ENCODE measurements around the gene RUBCNL. TPM values are rescaled to one million over a fixed set of nuclear protein-coding genes. Genes with fewer than 3 reads are reported as not detected.

Gene RUBCNL
- total RNA-seq, 6 donors from 2014 or later = 1.8 to 5.4 (median 5.0) TPM

DNA sequence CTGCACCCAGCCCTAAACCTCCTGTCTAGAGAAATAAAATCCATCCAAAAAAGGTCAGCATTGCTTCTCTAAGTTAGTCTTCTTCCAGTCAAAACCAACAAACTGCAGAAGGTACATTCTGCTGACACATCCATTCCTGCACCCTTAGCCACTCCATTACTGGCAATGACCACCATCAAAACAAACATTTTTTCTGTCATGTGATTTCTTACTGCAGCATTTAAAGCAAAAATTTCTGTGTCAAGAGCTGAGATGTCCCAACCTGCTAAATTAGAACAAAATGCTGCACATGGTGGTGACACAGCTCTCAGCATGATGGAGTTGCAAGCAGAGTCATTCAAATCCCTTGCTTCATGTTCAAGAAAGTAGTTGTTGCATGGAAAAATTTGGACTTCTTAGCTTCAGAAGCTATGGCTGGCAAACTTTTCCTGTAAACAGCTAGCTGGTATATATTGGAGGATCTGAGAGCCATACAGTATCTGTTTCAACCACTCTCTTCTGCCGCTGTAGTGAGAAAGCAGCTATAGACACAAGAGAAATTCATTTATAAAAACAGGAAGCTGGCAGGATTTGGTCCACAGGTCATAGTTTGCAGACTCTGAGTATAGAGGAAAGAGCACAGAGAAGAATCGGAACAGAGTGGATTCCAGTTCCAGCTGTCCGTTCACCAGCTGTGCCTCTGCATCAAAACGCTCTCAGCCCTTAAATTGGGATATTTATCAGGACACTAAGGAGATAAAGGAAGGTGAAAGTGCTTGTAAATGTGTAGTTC is 17.4 kb downstream of the RUBCNL start:
- WGBS, 2 donors = 24 to 39% methylated on average over 4 of the region's 4 CpGs
- Histone ChIP-seq H3K27ac (peak overlapping the region; percentile 51 to 75 (median 61)), H3K9me3 (no peaks in the 10 kb centered on the region), H3K36me3 (no peaks in the 10 kb centered on the region), H3K4me3 (no peak overlapping the region), H3K4me1 (peaks cover 0 to 4% (median 0%) of the 10 kb centered on the region in 4 donors), H3K27me3 (no peaks in the 10 kb centered on the region)
- no peak for DNase-seq
- peak; percentile 29 to 75 for TF ChIP-seq POLR2AphosphoS5 (IDR thresholded peaks at IDR 0.05)
- peak in 1 of 4 donors; percentile 15 for TF ChIP-seq POLR2A (IDR thresholded peaks at IDR 0.05)
- TF ChIP-seq, protein P1, sequence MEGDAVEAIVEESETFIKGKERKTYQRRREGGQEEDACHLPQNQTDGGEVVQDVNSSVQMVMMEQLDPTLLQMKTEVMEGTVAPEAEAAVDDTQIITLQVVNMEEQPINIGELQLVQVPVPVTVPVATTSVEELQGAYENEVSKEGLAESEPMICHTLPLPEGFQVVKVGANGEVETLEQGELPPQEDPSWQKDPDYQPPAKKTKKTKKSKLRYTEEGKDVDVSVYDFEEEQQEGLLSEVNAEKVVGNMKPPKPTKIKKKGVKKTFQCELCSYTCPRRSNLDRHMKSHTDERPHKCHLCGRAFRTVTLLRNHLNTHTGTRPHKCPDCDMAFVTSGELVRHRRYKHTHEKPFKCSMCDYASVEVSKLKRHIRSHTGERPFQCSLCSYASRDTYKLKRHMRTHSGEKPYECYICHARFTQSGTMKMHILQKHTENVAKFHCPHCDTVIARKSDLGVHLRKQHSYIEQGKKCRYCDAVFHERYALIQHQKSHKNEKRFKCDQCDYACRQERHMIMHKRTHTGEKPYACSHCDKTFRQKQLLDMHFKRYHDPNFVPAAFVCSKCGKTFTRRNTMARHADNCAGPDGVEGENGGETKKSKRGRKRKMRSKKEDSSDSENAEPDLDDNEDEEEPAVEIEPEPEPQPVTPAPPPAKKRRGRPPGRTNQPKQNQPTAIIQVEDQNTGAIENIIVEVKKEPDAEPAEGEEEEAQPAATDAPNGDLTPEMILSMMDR (IDR thresholded peaks at IDR 0.05) = no peak
- peak in 3 of 4 donors; percentile 5 to 44 (median 18) for TF ChIP-seq EP300 (IDR thresholded peaks at IDR 0.05)
- peak in 1 of 2 donors; percentile 69 for ATAC-seq (ENCODE audit: low FRiP score in 2 of 2)

DNA sequence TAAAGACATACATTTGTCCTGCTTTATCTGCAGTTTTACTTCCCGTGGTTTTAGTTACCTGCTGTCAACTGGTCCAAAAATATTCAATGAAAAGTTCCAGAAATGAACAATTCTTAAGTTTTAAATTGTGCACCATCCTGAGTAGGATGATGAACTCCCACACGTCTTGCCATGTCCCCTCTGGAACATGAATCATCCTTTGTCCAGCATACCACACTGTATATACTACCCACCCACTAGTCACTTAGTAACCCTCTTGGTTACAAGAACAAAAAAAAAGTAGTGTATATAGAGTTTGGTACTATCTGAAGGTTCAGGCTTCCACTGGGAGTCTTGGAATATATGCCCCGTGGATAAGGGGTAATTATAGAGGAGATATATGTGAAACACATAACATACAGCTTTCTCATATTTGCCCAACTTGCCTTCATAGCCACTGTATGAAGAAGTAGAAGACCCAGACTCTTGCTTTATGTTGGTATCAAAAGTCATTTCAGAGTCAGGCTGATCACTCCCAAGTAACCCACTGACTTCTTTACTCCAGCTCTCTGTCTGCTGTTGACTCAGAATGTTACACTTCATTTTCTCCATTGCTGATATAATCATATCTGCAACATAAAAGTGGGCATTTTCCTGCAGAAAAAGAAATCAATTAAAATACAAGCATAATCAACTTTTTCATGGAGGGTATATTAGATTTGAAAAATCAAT is 19.3 kb downstream of the RUBCNL start:
- DNase-seq = no peak
- Histone ChIP-seq H3K4me3 (no peak overlapping the region), H3K27ac (no peak overlapping the region), H3K4me1 (peaks cover 0 to 4% (median 0%) of the 10 kb centered on the region in 4 donors), H3K9me3 (no peaks in the 10 kb centered on the region), H3K27me3 (no peaks in the 10 kb centered on the region), H3K36me3 (no peaks in the 10 kb centered on the region)
- 81 to 82% methylated on average over 3 of the region's 3 CpGs for WGBS, 2 donors
- TF ChIP-seq POLR2A (IDR thresholded peaks at IDR 0.05) (no peak), POLR2AphosphoS5 (IDR thresholded peaks at IDR 0.05) (no peak), EP300 (IDR thresholded peaks at IDR 0.05) (no peak)
- TF ChIP-seq, protein P1 (IDR thresholded peaks at IDR 0.05) = no peak
- no peak for ATAC-seq (ENCODE audit: low FRiP score in 2 of 2)

DNA sequence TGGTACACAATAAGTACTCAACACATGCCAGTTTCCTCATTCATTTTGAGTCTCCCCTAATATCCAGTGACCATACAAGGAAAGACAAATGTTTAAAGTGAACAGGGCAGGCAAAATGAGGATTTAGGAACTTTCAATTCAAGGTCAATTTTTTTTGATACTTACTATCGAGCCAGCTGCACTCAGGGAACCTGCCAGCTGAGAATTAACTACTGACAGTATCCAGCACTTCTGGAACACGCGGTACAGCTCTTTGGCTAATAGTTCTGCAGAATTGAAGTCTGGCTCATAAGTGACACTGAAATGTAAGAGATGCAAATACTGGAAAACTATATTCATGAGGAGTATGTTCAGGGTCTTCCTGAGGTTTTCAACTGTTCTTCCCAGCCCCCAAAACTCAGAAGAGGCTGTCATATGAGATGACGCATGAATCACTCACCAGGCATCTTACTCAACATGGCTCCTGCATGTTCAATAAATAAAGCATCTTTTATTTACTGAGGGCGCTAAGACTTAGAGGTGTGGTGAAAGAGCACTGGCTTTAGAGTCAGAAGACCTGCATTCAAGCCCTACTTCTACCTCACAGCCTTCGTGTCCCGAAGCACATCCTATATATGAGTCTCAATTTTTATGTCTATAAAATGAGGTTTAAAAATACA is 25.6 kb downstream of the RUBCNL start:
- Histone ChIP-seq H3K4me1 (no peaks in the 10 kb centered on the region), H3K27me3 (no peaks in the 10 kb centered on the region), H3K27ac (no peak overlapping the region), H3K36me3 (no peaks in the 10 kb centered on the region), H3K4me3 (no peak overlapping the region), H3K9me3 (no peaks in the 10 kb centered on the region)
- WGBS, 2 donors = 71 to 77% methylated on average over 7 of the region's 7 CpGs
- TF ChIP-seq POLR2A (IDR thresholded peaks at IDR 0.05) = no peak
- TF ChIP-seq, protein P1 (IDR thresholded peaks at IDR 0.05) = no peak
- no peak for TF ChIP-seq POLR2AphosphoS5 (IDR thresholded peaks at IDR 0.05)
- no peak for TF ChIP-seq EP300 (IDR thresholded peaks at IDR 0.05)
- ATAC-seq (ENCODE audit: low FRiP score in 2 of 2) (no peak), DNase-seq (no peak)

DNA sequence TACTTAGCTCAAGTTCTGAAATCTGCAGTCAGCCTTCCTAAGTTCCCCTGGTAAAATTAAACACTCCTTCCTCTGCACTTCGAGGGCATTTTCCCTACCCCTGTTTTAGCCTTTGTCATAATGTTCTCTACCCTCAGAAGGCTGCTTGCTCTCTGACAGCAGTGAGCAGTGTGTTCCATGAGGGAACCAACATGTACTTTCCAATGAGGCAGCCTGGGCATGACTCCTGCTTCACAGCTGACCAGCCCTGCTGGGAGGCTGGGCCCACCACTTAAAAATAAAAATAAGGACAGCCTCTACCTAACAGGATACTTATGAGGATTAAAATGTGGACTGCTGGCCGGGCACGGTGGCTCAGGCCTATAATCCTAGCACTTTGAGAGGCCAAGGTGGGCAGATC is 26.4 kb downstream of the RUBCNL start:
- no peaks in the 10 kb centered on the region for H3K4me1 ChIP-seq
- 90 to 91% methylated on average over 3 of the region's 3 CpGs for WGBS, 2 donors
- H3K36me3 ChIP-seq = no peaks in the 10 kb centered on the region
- no peaks in the 10 kb centered on the region for H3K27me3 ChIP-seq
- ATAC-seq (ENCODE audit: low FRiP score in 2 of 2) (no peak), DNase-seq (no peak)
- no peaks in the 10 kb centered on the region for H3K9me3 ChIP-seq
- H3K4me3 ChIP-seq = no peak overlapping the region
- no peak for TF ChIP-seq EP300 (IDR thresholded peaks at IDR 0.05)
- no peak for TF ChIP-seq POLR2A (IDR thresholded peaks at IDR 0.05)
- TF ChIP-seq POLR2AphosphoS5 (IDR thresholded peaks at IDR 0.05) = no peak
- TF ChIP-seq, protein P1 (IDR thresholded peaks at IDR 0.05) = no peak
- H3K27ac ChIP-seq = no peak overlapping the region
